ENCODE data around the gene CCL14.
"Not testable (repeated sequence)": the region's sequence is repeated elsewhere in the genome, so short reads cannot be mapped to it uniquely, and the experiment has no call there.

DNA sequence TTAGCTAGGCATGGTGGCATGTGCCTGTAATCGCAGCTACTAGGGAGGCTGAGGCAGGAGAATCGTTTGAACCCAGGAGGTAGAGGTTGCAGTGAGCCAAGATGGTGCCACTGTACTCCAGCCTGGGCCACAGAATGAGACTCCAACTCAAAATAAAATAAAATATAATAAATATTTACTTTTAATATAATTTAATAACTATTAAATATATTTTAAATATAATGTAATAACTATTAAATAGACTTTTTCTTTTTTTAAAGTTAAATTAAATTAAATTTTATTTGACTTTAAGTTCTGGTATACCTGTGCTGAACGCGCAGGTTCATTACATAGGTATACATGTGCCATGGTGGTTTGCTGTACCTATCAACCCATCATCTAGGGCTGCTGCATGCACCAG, 29.4 kb upstream of the CCL14 start:
- TF ChIP-seq FOXM1 (IDR thresholded peaks at IDR 0.05; ENCODE audit: low read depth); NRF1 (IDR thresholded peaks at IDR 0.05; ENCODE audit: low read depth, low read length); TCF12 (IDR thresholded peaks at IDR 0.05): not testable (repeated sequence)
- TF ChIP-seq, protein P1, sequence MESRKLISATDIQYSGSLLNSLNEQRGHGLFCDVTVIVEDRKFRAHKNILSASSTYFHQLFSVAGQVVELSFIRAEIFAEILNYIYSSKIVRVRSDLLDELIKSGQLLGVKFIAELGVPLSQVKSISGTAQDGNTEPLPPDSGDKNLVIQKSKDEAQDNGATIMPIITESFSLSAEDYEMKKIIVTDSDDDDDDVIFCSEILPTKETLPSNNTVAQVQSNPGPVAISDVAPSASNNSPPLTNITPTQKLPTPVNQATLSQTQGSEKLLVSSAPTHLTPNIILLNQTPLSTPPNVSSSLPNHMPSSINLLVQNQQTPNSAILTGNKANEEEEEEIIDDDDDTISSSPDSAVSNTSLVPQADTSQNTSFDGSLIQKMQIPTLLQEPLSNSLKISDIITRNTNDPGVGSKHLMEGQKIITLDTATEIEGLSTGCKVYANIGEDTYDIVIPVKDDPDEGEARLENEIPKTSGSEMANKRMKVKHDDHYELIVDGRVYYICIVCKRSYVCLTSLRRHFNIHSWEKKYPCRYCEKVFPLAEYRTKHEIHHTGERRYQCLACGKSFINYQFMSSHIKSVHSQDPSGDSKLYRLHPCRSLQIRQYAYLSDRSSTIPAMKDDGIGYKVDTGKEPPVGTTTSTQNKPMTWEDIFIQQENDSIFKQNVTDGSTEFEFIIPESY (IDR thresholded peaks at IDR 0.05; ENCODE audit: borderline replicate concordance, low read depth): not testable (repeated sequence)

All from SK-N-SH (cell line).